Measurements from ENCODE around the gene TMEM163.

GRCh38 chr2:134457765-134458472 lies 260.9 kb downstream of the TMEM163 start:
- TF ChIP-seq EZH2 (IDR thresholded peaks at IDR 0.05; ENCODE audit: borderline replicate concordance, insufficient read depth, low read length, poor library complexity, severe bottlenecking) (no peak), EP300 (conservative IDR thresholded peaks at IDR 0.05; ENCODE audit: poor library complexity, severe bottlenecking) (no peak), POLR2AphosphoS5 (IDR thresholded peaks at IDR 0.05) (no peak), RAD21 (conservative IDR thresholded peaks at IDR 0.05) (no peak), MXI1 (conservative IDR thresholded peaks at IDR 0.05; ENCODE audit: poor library complexity, severe bottlenecking) (no peak)
- TF ChIP-seq, protein P1, sequence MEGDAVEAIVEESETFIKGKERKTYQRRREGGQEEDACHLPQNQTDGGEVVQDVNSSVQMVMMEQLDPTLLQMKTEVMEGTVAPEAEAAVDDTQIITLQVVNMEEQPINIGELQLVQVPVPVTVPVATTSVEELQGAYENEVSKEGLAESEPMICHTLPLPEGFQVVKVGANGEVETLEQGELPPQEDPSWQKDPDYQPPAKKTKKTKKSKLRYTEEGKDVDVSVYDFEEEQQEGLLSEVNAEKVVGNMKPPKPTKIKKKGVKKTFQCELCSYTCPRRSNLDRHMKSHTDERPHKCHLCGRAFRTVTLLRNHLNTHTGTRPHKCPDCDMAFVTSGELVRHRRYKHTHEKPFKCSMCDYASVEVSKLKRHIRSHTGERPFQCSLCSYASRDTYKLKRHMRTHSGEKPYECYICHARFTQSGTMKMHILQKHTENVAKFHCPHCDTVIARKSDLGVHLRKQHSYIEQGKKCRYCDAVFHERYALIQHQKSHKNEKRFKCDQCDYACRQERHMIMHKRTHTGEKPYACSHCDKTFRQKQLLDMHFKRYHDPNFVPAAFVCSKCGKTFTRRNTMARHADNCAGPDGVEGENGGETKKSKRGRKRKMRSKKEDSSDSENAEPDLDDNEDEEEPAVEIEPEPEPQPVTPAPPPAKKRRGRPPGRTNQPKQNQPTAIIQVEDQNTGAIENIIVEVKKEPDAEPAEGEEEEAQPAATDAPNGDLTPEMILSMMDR (IDR thresholded peaks at IDR 0.05; ENCODE audit: poor library complexity, severe bottlenecking), result no peak
- TF ChIP-seq, protein P2, sequence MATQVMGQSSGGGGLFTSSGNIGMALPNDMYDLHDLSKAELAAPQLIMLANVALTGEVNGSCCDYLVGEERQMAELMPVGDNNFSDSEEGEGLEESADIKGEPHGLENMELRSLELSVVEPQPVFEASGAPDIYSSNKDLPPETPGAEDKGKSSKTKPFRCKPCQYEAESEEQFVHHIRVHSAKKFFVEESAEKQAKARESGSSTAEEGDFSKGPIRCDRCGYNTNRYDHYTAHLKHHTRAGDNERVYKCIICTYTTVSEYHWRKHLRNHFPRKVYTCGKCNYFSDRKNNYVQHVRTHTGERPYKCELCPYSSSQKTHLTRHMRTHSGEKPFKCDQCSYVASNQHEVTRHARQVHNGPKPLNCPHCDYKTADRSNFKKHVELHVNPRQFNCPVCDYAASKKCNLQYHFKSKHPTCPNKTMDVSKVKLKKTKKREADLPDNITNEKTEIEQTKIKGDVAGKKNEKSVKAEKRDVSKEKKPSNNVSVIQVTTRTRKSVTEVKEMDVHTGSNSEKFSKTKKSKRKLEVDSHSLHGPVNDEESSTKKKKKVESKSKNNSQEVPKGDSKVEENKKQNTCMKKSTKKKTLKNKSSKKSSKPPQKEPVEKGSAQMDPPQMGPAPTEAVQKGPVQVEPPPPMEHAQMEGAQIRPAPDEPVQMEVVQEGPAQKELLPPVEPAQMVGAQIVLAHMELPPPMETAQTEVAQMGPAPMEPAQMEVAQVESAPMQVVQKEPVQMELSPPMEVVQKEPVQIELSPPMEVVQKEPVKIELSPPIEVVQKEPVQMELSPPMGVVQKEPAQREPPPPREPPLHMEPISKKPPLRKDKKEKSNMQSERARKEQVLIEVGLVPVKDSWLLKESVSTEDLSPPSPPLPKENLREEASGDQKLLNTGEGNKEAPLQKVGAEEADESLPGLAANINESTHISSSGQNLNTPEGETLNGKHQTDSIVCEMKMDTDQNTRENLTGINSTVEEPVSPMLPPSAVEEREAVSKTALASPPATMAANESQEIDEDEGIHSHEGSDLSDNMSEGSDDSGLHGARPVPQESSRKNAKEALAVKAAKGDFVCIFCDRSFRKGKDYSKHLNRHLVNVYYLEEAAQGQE (IDR thresholded peaks at IDR 0.05; ENCODE audit: borderline replicate concordance), result no peak
